Activated CD4-positive, alpha-beta T cell treated with anti-CD3 and anti-CD28 coated beads for 36 hours (primary cell): ENCODE measurements around the gene LRMDA. TPM values are rescaled to one million over a fixed set of nuclear protein-coding genes. Genes with fewer than 3 reads are reported as not detected.

Source experiments
- ATAC-seq: fragments of 200-7000 bp; cut with Tn5 transposase; one replicate; pipeline ENCODE4 v1.10.0; 2021; ENCODE audit warnings: mild to moderate bottlenecking, moderate library complexity
- CTCF ChIA-PET: fragments of 350-600 bp; sonication (Branson Sonifier 250); formaldehyde crosslinking; loops from one replicate; lab custom pipeline; 2021; ENCODE audit warnings: antibody characterized with exemption; lab: Charles Lee
- POLR2A ChIA-PET: fragments of 350-600 bp; sonication (Branson Sonifier 250); formaldehyde crosslinking; loops from one replicate; lab custom pipeline; 2021; ENCODE audit warnings: antibody characterized with exemption, inconsistent platforms; lab: Charles Lee
- DNase-seq: peaks from one replicate; pipeline ENCODE4 v3.0.0-alpha.2; 2020
- H3K27ac Mint-ChIP-seq: one replicate; pipeline ENCODE4 v1.8.0; 2021; ENCODE audit warnings: mixed read lengths
- H3K27me3 Mint-ChIP-seq: one replicate; pipeline ENCODE4 v1.8.0; 2021; ENCODE audit warnings: mixed read lengths
- H3K36me3 Mint-ChIP-seq: one replicate; pipeline ENCODE4 v1.8.0; 2021; ENCODE audit warnings: low read depth, mixed read lengths
- H3K4me1 Mint-ChIP-seq: one replicate; pipeline ENCODE4 v1.8.0; 2021; ENCODE audit warnings: mixed read lengths
- H3K4me3 Mint-ChIP-seq: one replicate; pipeline ENCODE4 v1.8.0; 2021; ENCODE audit warnings: mild to moderate bottlenecking, moderate library complexity, mixed read lengths
- H3K9me3 Mint-ChIP-seq: one replicate; pipeline ENCODE4 v1.8.0; 2021; ENCODE audit warnings: low read depth, mixed read lengths
- intact Hi-C, 2 experiments: fragments of 100-400 bp; cut with DNase I in 1 of 2; cut with micrococcal nuclease in 1 of 2; formaldehyde crosslinking; loops; one replicate each; pipeline versions ENCODE4 v1.14.2 to v1.15.1; 2022 to 2024; cut with DNase I, micrococcal nuclease
- total RNA-seq, 2 experiments: library from RNA; stranded (reverse); gene quantifications; one replicate each; pipeline ENCODE4 v1.2.3, GENCODE V29; 2021

LRMDA gene
- total RNA-seq, 2 experiments from 2014 or later, result not detected

DNA sequence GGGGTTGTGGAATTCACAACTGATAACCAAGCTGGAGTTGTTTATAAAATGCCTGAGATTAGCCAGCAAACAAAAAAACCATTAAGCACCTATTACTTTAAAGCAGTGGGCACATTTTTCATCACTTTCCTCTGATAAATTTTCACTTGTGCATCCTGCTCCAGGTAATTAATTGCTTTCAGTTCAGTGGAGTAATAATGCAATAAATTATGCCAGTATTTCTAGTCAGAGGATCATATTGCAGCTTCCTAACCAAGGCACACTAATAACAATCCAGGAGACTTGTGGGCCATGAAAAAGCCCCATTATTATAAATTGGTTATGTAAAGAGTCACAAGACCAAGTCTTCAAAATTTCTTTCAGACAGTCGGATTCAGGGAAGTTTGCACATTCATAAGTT lies 193.2 kb downstream of the LRMDA start:
- H3K9me3 Mint-ChIP-seq, result no peaks in the 10 kb centered on the region
- H3K36me3 Mint-ChIP-seq, result no peaks in the 10 kb centered on the region
- no peak for DNase-seq
- CTCF ChIA-PET, result no interaction called here
- H3K27me3 Mint-ChIP-seq, result peaks cover 9% of the 10 kb centered on the region
- no peak overlapping the region for H3K4me3 Mint-ChIP-seq
- H3K4me1 Mint-ChIP-seq, result no peaks in the 10 kb centered on the region
- no peak overlapping the region for H3K27ac Mint-ChIP-seq
- POLR2A ChIA-PET, result interaction anchor here (0.6 kb wide), 1 partner anchor 264 kb away, joined by 7 read pairs; no protein-coding TSS in a partner anchor
- intact Hi-C loops, result no loop called here
- no peak for ATAC-seq

GRCh38 chr10:75630746-75631145 lies 199.3 kb downstream of the LRMDA start:
- Mint-ChIP-seq H3K9me3 (no peaks in the 10 kb centered on the region), H3K27ac (no peak overlapping the region), H3K4me1 (no peaks in the 10 kb centered on the region), H3K27me3 (peaks cover 10% of the 10 kb centered on the region), H3K4me3 (no peak overlapping the region), H3K36me3 (no peaks in the 10 kb centered on the region)
- ChIA-PET POLR2A (no interaction called here), CTCF (no interaction called here)
- DNase-seq (no peak), ATAC-seq (no peak)
- intact Hi-C loops, result no loop called here

DNA sequence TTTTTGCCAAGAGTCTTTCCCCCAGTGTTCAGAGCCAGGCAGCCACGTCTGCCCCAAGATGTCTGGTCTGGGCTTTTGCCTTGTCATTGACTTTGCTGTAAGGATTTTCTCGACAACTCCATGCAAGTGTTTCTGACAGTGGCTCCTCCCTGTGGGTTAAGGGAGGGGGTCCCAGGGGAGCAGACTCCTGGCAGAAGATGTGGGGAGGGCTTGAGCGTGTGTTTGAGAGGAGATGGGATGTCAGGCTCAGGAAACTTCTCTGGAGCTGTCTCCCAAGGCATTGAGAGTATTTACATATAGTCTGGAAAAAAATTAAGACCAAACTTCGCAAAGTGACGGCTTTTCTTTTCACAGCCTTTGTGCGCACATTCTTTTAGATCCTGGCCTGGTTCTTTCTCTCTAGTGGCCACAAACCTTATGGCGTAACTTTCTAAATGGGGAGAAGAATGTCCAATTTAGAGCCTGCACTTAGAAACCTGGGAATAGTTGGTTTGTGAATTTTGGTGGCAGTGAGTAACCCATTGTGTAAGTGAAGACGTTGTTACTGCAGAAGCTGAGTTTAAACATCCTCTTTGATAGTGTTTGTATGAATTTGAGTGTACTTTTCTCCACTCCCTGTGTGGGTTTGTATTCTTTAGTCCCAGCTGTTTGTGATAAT lies 201.5 kb downstream of the LRMDA start:
- Mint-ChIP-seq H3K4me3 (no peak overlapping the region), H3K27ac (no peak overlapping the region), H3K36me3 (no peaks in the 10 kb centered on the region), H3K27me3 (peaks cover 11% of the 10 kb centered on the region), H3K9me3 (no peaks in the 10 kb centered on the region), H3K4me1 (no peaks in the 10 kb centered on the region)
- POLR2A ChIA-PET, result no interaction called here
- CTCF ChIA-PET, result no interaction called here
- ATAC-seq, result no peak
- intact Hi-C loops, result no loop called here
- DNase-seq, result no peak

DNA sequence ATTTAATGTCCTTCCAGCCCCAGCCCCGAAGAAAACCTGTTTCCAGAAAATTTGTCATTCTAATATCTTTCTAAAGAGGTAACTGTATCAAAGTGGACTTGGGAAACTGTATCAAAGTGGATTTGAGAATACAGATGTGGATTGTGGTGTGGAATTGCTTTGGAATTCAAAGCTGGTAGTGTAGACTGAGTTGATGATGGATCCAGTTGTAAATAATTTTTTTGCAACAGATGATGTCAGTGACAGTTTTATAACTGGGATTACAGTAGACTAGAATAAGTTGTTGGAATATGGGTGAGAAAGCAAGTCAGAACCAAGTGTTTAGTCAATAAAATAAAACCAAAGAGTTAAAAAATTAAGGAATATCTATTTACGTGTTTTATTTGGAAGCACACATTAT lies 202.1 kb downstream of the LRMDA start:
- no peak for DNase-seq
- peaks cover 11% of the 10 kb centered on the region for H3K27me3 Mint-ChIP-seq

DNA sequence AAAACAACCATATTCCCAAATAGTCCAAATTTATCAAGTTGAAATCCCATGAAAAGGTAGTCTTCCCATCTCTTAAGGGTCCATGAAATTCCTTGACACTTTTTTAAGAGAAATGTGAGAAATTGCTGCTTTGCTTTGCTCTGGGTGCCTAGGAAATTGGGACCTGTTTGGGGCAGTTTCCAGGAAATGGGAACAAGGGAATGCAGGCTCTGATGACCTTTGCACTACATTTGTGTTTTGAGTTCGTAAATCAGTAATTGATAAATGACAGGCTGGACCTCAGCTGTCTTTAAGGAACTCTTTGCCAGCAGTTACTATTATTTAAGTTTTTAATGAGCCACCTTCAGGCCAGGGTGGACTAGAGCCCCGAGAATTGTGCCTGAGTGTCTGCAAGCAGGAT lies 203.5 kb downstream of the LRMDA start:
- Mint-ChIP-seq H3K9me3 (no peaks in the 10 kb centered on the region), H3K4me1 (no peaks in the 10 kb centered on the region), H3K27me3 (peaks cover 9% of the 10 kb centered on the region), H3K36me3 (no peaks in the 10 kb centered on the region), H3K27ac (no peak overlapping the region), H3K4me3 (no peak overlapping the region)
- no peak for DNase-seq
- intact Hi-C loops, result no loop called here
- ATAC-seq, result no peak
- ChIA-PET CTCF (interaction anchor here (0.6 kb wide), 1 partner anchor 396 kb away, joined by 3 read pairs; no protein-coding TSS in a partner anchor), POLR2A (no interaction called here)

More for the DNA sequence above, 202.1 kb downstream of the LRMDA start:
- Mint-ChIP-seq H3K9me3 (no peaks in the 10 kb centered on the region), H3K4me3 (no peak overlapping the region), H3K4me1 (no peaks in the 10 kb centered on the region), H3K36me3 (no peaks in the 10 kb centered on the region), H3K27ac (no peak overlapping the region)
- ATAC-seq, result no peak
- POLR2A ChIA-PET, result no interaction called here
- intact Hi-C loops, result no loop called here
- CTCF ChIA-PET, result no interaction called here

GRCh38 chr10:75638752-75639151 lies 207.3 kb downstream of the LRMDA start:
- H3K4me3 Mint-ChIP-seq, result no peak overlapping the region
- ChIA-PET POLR2A (no interaction called here), CTCF (no interaction called here)
- H3K36me3 Mint-ChIP-seq, result no peaks in the 10 kb centered on the region
- no peaks in the 10 kb centered on the region for H3K4me1 Mint-ChIP-seq
- intact Hi-C loops, result no loop called here
- H3K27ac Mint-ChIP-seq, result no peak overlapping the region
- DNase-seq, result no peak
- no peak for ATAC-seq
- H3K27me3 Mint-ChIP-seq, result peaks cover 8% of the 10 kb centered on the region
- H3K9me3 Mint-ChIP-seq, result no peaks in the 10 kb centered on the region

- no peaks in the 10 kb centered on the region for H3K36me3 Mint-ChIP-seq
- POLR2A ChIA-PET, result no interaction called here
- intact Hi-C loops, result no loop called here
Observed at GRCh38 chr10:75639736-75640135, 208.3 kb downstream of the LRMDA start.

DNA sequence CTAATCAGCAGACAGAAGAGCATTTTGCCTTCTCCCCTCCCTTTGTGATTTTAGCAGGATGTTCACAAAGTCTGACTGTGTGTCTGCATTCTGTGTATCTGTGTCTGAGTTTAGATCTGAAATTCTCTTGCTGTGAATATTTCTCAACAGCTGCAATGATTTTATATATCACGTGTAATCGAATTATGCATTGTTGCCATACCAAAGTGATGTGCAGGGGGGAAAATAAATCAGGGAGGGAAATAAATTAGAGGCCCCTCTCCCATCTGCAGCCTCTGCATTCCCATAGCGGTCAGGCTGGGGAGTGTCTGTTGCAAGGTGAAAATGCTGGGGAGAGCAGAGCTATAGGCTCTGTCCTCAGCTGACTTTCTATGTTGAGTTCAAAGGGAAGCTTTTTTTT lies 209.0 kb downstream of the LRMDA start:
- Mint-ChIP-seq H3K27me3 (peaks cover 4% of the 10 kb centered on the region), H3K4me3 (no peak overlapping the region), H3K4me1 (no peaks in the 10 kb centered on the region), H3K27ac (no peak overlapping the region), H3K9me3 (no peaks in the 10 kb centered on the region), H3K36me3 (no peaks in the 10 kb centered on the region)
- ATAC-seq, result no peak
- ChIA-PET CTCF (no interaction called here), POLR2A (no interaction called here)
- intact Hi-C loops, result no loop called here
- no peak for DNase-seq

More at GRCh38 chr10:75639736-75640135, 208.3 kb downstream of the LRMDA start:
- CTCF ChIA-PET, result no interaction called here
- H3K27me3 Mint-ChIP-seq, result peaks cover 4% of the 10 kb centered on the region
- H3K4me3 Mint-ChIP-seq, result no peak overlapping the region
- DNase-seq, result no peak
- no peaks in the 10 kb centered on the region for H3K4me1 Mint-ChIP-seq
- no peak for ATAC-seq
- no peak overlapping the region for H3K27ac Mint-ChIP-seq
- no peaks in the 10 kb centered on the region for H3K9me3 Mint-ChIP-seq

DNA sequence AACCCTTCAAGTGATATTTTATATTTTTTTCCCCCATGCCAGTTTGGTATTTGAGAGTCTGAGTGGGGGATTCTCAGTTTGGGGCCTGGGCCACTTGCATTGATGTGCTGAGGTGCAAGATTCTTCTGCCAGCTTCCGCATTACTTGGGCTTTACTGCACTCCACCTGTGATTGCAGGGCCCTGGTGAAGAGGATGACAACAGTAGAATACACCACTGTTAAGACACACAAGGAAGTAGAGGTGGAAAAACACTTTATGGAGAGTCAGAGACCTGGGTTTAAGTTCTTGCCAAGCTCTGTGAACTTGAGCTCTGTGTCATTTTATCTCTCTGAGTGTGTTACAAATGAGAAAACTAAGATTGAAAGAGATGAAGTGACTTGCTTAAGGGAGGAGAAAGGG lies 209.4 kb downstream of the LRMDA start:
- H3K36me3 Mint-ChIP-seq, result no peaks in the 10 kb centered on the region
- no peak for DNase-seq

DNA sequence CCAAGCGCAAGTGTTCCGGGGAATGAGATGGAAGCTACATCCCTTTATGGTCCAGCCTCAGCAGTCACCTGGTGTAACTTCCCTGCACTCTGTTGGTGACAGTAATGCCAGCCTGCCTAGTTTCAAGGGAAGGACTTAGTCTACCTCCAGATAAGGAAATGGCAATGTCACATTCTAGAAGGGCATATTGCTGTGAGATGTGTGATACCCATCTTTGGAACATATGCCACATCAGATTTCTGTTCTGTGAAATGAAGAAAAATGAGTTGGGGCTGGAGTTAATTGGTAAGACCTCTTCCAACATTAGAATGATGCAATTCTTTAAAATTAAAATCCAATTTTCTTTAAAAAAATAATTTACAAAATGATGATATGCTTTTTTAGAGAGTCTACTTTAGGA lies 212.0 kb downstream of the LRMDA start:
- peaks cover 2% of the 10 kb centered on the region for H3K27me3 Mint-ChIP-seq
- ATAC-seq, result no peak
- H3K27ac Mint-ChIP-seq, result no peak overlapping the region
- ChIA-PET POLR2A (no interaction called here), CTCF (interaction anchor here (0.6 kb wide), 1 partner anchor 201 kb away, joined by 3 read pairs; no protein-coding TSS in a partner anchor)
- DNase-seq, result no peak
- H3K4me1 Mint-ChIP-seq, result no peaks in the 10 kb centered on the region
- H3K9me3 Mint-ChIP-seq, result no peaks in the 10 kb centered on the region
- H3K36me3 Mint-ChIP-seq, result no peaks in the 10 kb centered on the region
- intact Hi-C loops, result no loop called here
- H3K4me3 Mint-ChIP-seq, result no peak overlapping the region

More for the DNA sequence above, 209.4 kb downstream of the LRMDA start:
- intact Hi-C loops, result no loop called here
- Mint-ChIP-seq H3K9me3 (no peaks in the 10 kb centered on the region), H3K27me3 (peaks cover 4% of the 10 kb centered on the region), H3K4me3 (no peak overlapping the region), H3K27ac (no peak overlapping the region), H3K4me1 (no peaks in the 10 kb centered on the region)
- POLR2A ChIA-PET, result no interaction called here
- no peak for ATAC-seq
- CTCF ChIA-PET, result no interaction called here

GRCh38 chr10:75643944-75644692 lies 212.7 kb downstream of the LRMDA start:
- no peaks in the 10 kb centered on the region for H3K4me1 Mint-ChIP-seq
- no peak for ATAC-seq
- POLR2A ChIA-PET, result no interaction called here

DNA sequence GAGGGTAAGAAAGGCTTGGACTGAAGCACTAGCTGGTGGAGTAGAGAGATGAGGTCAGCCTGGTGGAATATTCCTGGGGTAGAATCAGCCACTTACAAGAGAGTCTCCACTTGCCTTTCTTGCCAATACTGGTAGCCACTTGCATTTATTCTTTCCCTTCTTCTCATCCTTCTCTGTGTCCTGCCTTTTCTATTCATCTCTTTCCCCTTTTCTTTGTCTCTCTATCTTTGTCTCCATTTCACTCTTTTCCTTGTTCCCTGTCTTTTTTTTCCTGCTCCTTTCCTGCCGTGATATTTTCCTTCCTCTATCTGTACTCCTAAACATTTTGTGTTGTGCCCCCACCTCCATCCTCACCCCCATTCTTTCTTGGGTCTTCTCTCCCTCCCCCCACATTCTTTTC lies 214.3 kb downstream of the LRMDA start:
- intact Hi-C loops, result no loop called here
- POLR2A ChIA-PET, result no interaction called here
- no peak overlapping the region for H3K27ac Mint-ChIP-seq

More at GRCh38 chr10:75643944-75644692, 212.7 kb downstream of the LRMDA start:
- H3K27me3 Mint-ChIP-seq, result peaks cover 2% of the 10 kb centered on the region
- CTCF ChIA-PET, result no interaction called here
- intact Hi-C loops, result no loop called here
- H3K27ac Mint-ChIP-seq, result no peak overlapping the region
- no peaks in the 10 kb centered on the region for H3K9me3 Mint-ChIP-seq
- no peak for DNase-seq
- H3K36me3 Mint-ChIP-seq, result no peaks in the 10 kb centered on the region
- H3K4me3 Mint-ChIP-seq, result no peak overlapping the region

More for the DNA sequence above, 214.3 kb downstream of the LRMDA start:
- H3K27me3 Mint-ChIP-seq, result peaks cover 2% of the 10 kb centered on the region
- no peak for ATAC-seq
- no peak for DNase-seq
- H3K9me3 Mint-ChIP-seq, result no peaks in the 10 kb centered on the region
- no peaks in the 10 kb centered on the region for H3K4me1 Mint-ChIP-seq
- no peaks in the 10 kb centered on the region for H3K36me3 Mint-ChIP-seq
- CTCF ChIA-PET, result no interaction called here
- no peak overlapping the region for H3K4me3 Mint-ChIP-seq
